ENCODE data around the gene CDH4.

The CDH4 gene

GRCh38 chr20:61857884-61858283 lies 605.8 kb downstream of the CDH4 start:
- TF ChIP-seq CTCF (IDR thresholded peaks at IDR 0.05; ENCODE audit: borderline replicate concordance, control extremely low read depth, extremely low read depth, insufficient read depth, missing control alignments): no peak
- DNase-seq (ENCODE audit: low spot score): no peak
- in situ Hi-C loops (cut with MboI; ENCODE audit: low sequenced_read_pairs, unreplicated experiment): no loop called here

- in situ Hi-C loops (cut with MboI; ENCODE audit: low sequenced_read_pairs, unreplicated experiment): no loop called here
- DNase-seq (ENCODE audit: low spot score): no peak
- TF ChIP-seq CTCF (IDR thresholded peaks at IDR 0.05; ENCODE audit: borderline replicate concordance, control extremely low read depth, extremely low read depth, insufficient read depth, missing control alignments): no peak
These were observed 607.7 kb downstream of the CDH4 start for GRCh38 chr20:61859767-61860166.

GRCh38 chr20:61860260-61860987 lies 608.4 kb downstream of the CDH4 start:
- in situ Hi-C loops (cut with MboI; ENCODE audit: low sequenced_read_pairs, unreplicated experiment): no loop called here
- no peak for DNase-seq (ENCODE audit: low spot score)
- no peak for TF ChIP-seq CTCF (IDR thresholded peaks at IDR 0.05; ENCODE audit: borderline replicate concordance, control extremely low read depth, extremely low read depth, insufficient read depth, missing control alignments)

- DNase-seq (ENCODE audit: low spot score): no peak
- TF ChIP-seq CTCF (IDR thresholded peaks at IDR 0.05; ENCODE audit: borderline replicate concordance, control extremely low read depth, extremely low read depth, insufficient read depth, missing control alignments): no peak
- in situ Hi-C loops (cut with MboI; ENCODE audit: low sequenced_read_pairs, unreplicated experiment): no loop called here
These were observed 609.2 kb downstream of the CDH4 start for GRCh38 chr20:61861054-61861841.

GRCh38 chr20:61861858-61862257 lies 609.8 kb downstream of the CDH4 start:
- TF ChIP-seq CTCF (IDR thresholded peaks at IDR 0.05; ENCODE audit: borderline replicate concordance, control extremely low read depth, extremely low read depth, insufficient read depth, missing control alignments): no peak
- no peak for DNase-seq (ENCODE audit: low spot score)
- in situ Hi-C loops (cut with MboI; ENCODE audit: low sequenced_read_pairs, unreplicated experiment): no loop called here

GRCh38 chr20:61862881-61863280 lies 610.8 kb downstream of the CDH4 start:
- in situ Hi-C loops (cut with MboI; ENCODE audit: low sequenced_read_pairs, unreplicated experiment): no loop called here
- no peak for TF ChIP-seq CTCF (IDR thresholded peaks at IDR 0.05; ENCODE audit: borderline replicate concordance, control extremely low read depth, extremely low read depth, insufficient read depth, missing control alignments)
- no peak for DNase-seq (ENCODE audit: low spot score)
